CD4-positive, alpha-beta T cell treated with Interleukin-2 at 100 ng/mL for 4 hours (primary cell): ENCODE measurements around the gene EFNB3.

Experiments
- DNase-seq: peaks from one replicate; pipeline ENCODE4 v3.0.0-alpha.2; 2020; ENCODE audit warnings: low spot score

EFNB3 gene

GRCh38 chr17:7700510-7700909 is 4.5 kb upstream of the EFNB3 start:
- DNase-seq, result no peak

GRCh38 chr17:7701681-7702080 is 3.3 kb upstream of the EFNB3 start:
- DNase-seq, result no peak

GRCh38 chr17:7702776-7703175 is 2.2 kb upstream of the EFNB3 start:
- DNase-seq, result no peak

DNA sequence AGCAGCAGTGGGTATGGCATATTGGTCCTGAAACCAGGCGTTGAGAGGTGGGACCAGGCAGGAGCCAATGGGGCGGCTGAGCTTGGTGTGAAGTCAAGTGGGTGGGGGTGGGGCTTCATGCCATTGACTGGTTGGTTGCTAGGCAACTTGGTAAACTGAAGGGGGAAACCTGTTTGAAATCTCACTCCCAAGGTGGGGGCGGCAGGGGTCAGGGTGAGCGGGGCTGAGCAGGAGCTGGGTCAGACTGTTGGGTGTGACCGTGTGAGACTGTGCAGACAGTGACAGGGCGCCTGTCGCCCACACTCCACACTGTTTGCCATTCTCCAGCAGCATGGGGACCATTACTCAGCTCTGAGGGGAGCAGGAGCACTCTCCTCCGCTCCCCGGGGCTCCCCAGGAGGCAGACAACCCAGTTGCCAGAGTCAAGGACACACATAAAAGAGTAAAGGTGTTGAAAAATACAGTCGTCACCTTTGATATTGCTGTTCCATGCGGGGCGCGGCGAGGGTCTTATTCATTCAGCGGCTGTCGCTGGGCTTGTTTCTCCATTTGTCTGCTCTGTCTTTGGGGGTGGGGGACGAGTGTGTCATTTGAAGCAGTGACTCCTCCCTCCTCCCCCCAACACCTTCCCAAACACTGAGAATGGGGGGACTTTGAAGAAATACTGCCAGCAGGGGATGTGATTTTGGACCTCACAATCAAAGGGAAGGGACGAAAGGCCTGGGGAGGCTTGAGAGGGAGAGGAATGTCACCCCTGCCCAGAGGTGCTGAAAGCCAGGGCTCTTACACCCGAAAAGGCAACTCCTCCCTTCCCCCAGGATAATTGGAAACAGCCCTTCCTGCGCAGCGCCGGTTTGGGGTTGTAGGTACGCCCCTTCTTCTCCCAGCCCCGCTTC is 1.2 kb upstream of the EFNB3 start:
- DNase-seq, result no peak

DNA sequence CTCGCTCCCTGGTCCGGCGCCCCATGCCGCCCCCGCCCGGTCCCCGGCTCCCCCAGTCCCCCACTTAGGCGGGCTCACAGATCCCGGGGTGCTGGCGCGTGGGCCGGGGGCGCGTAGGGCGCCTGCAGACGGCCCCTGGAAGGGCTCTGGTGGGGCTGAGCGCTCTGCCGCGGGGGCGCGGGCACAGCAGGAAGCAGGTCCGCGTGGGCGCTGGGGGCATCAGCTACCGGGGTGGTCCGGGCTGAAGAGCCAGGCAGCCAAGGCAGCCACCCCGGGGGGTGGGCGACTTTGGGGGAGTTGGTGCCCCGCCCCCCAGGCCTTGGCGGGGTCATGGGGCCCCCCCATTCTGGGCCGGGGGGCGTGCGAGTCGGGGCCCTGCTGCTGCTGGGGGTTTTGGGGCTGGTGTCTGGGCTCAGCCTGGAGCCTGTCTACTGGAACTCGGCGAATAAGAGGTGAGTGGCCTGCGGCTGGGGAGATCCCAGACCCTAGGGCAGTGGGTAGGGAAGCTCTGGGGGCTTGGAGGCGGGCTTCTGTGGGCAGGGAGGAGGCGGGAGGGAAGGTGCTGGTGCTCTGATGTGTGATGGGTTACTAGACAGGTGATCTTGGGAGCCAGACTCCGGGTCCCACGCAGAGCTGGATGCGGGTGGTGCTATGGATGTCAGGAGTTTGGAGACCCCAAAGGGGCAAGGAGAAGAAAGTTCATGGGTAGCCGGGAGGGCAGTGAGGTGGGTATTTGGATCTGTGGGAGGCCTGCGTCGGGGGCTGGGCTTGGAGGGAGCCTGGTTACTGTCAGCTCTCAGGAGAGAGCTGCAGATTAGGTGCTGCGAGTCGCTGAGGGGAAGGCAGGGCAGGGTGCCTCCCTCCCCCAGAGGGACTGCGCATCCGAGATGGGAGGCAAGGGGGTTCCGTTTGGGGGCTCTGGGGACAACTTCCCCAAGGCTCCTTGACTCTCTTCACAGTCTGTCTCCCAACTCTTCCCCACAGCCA is 560 bp downstream of the EFNB3 start:
- no peak for DNase-seq

- DNase-seq, result no peak
These were observed 1.8 kb downstream of the EFNB3 start for GRCh38 chr17:7706631-7707354.

DNA sequence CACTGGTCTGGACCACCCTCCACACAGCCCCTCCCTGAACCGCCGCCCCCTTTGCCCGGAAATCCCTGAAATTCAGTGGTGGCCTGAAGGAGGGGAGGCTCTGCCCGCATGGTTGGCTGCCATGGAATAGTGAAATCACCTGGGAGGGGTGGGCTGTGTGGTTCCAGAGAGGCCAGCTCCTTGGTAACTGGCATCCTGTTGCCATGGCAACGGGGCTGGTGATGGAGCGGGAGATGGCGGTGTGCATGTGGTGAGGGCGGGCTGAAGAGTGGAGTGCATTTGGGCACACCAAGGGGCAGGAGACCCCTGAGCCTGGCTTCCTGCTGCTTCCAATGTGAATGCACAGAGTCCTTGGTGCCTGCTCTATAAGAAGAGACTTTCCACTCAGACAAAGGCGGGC is 2.4 kb downstream of the EFNB3 start:
- DNase-seq, result no peak

- no peak for DNase-seq
These were observed 3.1 kb downstream of the EFNB3 start for GRCh38 chr17:7707858-7708750.

DNA sequence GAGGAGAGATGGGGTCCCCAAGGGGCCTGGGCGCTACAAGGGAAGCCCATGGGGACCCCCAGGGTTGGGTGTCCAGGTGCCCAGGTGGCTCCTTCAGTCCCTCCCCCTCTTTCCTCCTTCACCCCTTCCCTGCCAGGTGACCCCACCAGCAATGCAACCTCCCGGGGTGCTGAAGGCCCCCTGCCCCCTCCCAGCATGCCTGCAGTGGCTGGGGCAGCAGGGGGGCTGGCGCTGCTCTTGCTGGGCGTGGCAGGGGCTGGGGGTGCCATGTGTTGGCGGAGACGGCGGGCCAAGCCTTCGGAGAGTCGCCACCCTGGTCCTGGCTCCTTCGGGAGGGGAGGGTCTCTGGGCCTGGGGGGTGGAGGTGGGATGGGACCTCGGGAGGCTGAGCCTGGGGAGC is 4.0 kb downstream of the EFNB3 start:
- no peak for DNase-seq

DNA sequence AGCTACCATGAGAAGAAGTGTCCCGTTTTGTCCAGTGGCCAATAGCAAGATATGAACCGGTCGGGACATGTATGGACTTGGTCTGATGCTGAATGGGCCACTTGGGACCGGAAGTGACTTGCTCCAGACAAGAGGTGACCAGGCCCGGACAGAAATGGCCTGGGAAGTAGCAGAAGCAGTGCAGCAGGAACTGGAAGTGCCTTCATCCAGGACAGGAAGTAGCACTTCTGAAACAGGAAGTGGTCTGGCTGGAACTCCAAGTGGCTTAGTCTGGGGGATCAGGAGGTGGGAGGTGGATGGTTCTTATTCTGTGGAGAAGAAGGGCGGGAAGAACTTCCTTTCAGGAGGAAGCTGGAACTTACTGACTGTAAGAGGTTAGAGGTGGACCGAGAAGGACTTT is 5.3 kb downstream of the EFNB3 start:
- no peak for DNase-seq

GRCh38 chr17:7711051-7711755 is 6.2 kb downstream of the EFNB3 start:
- no peak for DNase-seq

GRCh38 chr17:7712111-7712771 is 7.2 kb downstream of the EFNB3 start:
- DNase-seq, result no peak

DNA sequence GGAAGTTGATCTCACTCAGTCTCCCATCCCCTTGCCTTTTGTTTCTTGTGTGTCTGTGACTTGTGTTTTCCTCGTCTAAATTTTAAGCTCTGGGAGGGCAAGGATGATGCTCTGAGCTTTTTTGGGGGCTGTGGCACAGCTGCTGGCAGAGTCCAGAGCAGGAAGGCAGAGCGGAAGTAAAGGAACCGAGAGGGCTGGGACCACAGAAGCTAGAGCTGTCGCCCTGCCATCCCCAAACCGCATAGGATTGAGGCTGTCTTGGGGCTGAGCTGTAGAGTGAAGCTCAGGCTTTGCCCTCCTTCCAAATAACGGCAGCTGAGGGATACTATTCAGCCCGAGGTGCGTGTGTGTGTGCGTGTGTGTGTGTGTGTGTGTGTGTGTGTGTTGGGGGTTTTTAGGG is 8.8 kb downstream of the EFNB3 start:
- DNase-seq, result no peak

- no peak for DNase-seq
These were observed 10.0 kb downstream of the EFNB3 start for GRCh38 chr17:7714721-7715594.

DNA sequence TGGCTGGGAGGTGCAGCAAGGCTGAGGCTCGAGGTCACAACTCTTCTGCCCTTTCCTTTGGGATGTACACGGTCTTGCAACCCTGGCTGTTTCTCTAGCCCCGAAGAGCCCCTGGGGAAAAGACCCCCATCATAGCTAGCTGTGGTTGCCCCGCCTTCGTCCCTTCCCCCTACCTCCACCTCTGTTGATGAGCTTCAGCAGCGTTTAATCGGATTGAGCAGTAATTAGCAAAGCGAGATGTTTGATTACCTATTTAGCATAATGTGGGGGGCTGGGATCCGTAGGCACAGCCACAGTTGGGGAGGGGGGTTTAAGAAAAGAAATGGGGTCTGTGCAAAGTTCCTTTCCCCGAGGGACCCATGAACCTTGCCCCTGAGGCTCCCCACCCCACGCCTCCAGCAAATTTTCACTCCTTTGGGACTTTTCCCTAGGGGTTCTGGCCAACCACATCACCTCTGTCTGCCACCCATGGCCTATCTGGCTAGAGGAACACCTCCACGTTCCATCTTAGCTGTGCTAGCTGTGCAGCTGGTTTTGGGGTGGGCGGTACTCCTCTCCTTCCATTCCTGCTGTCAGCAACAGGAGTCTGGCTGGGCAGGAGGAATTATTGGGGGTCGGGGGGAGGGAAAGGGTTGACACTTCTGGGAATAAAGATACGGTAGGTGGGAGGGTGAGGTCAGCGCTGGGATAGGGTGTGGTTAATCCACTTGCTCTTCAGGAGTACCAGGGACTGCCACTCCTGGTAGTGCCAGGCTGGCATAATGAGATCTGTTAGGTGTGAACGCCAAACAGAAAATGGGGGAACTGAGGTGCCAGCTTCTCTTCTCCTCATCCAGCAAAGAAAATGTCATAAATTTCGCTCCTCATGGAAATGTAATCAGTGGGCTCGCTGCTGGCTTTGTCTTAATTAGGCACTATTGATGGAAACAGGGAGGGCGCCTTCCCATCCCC is 11.2 kb downstream of the EFNB3 start:
- no peak for DNase-seq

DNA sequence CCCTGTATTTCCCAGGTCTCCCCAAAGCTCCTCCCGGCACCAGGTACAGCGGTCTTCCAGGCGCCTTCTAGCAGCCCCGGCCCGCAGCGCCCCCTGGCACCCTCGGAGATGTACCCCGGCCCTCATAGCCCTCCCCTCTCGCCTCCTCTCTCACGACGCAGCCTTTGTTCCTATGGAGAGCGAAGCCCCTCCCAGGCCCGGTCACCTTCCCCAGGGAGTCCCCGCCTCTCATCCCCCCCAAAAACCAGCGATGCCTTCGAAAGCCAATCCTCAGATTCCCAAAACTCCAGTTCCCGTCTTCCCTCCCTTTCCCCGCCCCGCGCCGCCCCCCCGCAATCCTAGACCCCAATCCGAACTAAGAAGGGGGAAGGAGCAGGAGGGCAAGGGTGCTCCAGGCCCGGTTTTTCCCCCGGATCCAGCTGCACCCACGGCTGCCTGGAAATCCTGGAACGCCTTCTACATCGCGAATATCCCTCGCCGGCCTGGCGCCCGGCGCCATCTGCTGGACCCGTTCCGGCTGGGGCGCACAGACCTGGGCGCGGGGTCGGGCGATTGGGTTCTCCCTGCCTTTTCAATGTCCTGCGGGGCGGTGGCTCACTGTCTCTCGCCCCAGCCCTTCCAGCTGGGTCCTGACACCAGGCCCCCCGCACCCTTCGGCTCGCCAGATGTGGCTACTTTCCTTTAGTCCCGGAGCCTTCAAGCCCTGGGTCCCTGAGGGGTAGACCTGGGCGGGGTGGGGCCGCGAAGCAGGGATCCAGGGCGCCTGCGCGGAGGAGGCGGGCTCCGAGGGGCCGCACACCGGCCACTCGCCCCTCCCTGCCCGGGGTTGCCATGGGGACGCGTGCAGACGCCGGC is 12.1 kb downstream of the EFNB3 start, which contains the start of gene DNAH2:
TSS of gene DNAH2 (plus strand) at position 844 of the 855 bp plus-strand sequence. CDS start 1,991 bp downstream, outside the sequence.
- no peak for DNase-seq
